Activated T-helper 1 cell treated with Interleukin-2 at 50 U/mL for 16 hours (primary cell): ENCODE results near the gene DGKI.

Experiments
- DNase-seq: peaks from one replicate; pipeline ENCODE4 v3.0.0-alpha.2; 2020; ENCODE audit warnings: low read depth

Gene DGKI

GRCh38 chr7:137652721-137653120, 194.1 kb downstream of the DGKI start:
- no peak for DNase-seq

DNA sequence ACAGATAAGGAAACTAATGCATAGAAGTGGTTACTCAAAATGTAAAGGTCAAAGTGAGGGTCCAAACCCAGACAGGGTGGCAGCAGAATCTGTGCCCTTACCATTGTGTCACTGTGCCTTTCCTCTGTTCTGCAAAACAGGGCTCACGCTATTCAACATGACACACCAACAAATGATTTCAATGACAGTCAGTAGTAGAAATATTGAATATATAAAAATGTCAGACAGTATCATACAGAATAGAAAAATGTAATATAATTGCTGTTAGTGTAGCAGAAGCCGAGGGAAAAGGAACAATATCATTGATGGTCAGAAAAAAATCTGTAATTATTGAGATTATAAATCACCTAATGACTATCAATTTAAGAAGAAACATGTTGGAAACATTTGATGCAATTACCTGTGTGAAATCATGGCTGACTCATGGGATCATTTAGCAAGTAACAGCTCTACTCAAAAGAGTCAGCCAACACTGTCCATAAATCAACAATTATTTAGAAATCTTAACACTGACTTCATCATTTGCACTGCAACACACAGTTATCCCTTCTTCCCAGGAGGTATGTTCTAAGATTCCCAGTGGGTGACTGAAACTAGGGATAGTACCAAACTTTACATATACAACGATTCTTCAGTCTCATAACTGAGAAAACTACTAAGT, 198.7 kb downstream of the DGKI start:
- no peak for DNase-seq

DNA sequence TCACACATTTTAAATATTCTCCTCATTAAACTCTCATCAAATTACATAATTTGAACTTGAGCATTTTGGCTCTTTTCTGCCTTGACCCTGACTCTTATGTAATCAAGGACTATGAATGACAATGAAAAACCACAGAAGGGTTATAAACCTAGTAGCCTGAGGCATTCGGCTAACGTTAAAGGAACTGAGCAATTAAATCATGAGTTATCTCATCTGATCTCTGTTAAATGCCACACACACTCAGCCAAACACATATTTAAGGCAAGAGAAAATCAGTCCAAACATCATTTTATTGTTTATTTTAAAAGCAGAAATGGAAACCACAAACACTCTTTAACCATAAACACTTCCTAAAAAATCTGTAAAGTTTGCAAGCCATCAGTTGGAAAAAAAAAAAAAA, 204.3 kb downstream of the DGKI start:
- no peak for DNase-seq

- no peak for DNase-seq
Observed at GRCh38 chr7:137642031-137642430, 204.7 kb downstream of the DGKI start.

DNA sequence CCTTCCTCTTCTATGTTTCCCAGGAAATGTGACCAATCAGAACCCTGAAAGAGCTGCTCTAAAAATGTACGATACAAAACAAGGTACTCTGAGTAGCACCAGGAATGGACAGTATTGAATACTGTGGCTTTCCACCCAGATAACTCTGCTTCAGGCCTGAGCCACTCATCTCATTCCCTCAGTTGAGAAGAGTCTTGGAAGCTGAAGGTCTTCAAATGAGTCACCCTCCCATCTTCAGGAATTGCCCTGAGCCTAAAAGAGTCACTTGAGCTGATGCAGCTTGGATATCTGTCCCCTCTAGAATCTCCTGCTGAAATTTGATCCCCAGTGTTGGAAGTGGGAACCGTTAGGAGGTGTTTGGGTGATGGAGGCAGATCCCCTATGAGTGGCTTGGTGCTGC, 210.4 kb downstream of the DGKI start:
- DNase-seq = no peak

- no peak for DNase-seq
Observed at GRCh38 chr7:137635874-137636273, 210.9 kb downstream of the DGKI start.

DNA sequence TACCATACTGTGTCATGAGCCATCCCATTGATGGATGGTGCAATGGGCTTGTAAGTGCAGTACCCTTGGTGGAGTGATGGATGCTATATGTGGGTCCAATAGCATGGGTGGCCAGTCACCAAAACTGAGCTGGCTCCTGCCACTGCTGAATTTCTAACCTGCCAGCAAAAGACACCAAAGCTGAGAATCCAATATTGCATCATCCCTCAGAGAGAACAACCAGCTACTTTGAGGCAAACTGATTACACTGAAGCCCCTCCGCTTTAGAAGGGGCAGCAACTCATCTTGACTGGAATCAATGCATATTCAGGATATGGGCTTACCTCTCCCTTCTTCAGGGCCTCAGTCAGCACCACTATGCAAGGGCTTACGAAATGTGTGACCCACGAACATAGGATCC, 211.6 kb downstream of the DGKI start:
- DNase-seq = no peak

DNA sequence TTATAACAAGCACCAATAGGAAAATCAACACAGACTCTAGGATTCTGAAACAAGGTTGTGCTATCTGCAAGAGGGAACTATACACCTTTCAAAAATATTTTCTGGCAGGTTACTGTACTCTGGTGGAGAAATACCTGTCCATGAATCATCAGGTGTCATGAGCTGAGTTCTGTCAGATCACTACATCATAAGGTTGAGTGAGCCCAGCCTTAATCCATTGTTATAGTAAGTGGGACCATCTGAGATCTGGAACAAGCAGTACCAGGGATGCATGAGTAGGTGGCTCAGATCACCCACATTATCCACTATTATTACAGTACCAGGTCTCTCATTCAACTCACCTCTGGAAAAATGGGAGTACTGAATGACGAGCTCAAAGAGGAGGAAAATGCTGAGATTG, 212.4 kb downstream of the DGKI start:
- DNase-seq = no peak

- DNase-seq = no peak
Observed at GRCh38 chr7:137633133-137633532, 213.6 kb downstream of the DGKI start.

DNA sequence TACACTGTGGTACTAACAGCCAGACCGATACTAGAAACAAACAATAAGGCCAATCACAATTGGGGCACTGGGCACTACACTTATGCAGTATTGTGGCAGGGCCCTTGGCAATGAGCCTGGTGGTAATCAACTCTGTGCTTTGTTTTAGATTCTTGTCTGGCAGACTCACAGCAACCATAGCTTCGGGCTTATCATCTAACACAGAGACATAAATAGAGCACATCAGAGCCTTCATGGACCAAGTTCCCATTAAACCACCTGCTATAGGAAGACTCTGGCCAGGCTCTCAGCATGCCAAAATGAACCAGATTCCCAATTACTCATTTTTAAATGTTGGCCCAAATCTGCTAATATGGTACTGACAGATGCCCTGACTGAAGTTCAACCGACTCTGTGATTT, 218.6 kb downstream of the DGKI start:
- DNase-seq = no peak

- no peak for DNase-seq
Observed at GRCh38 chr7:137626469-137627067, 220.2 kb downstream of the DGKI start.

DNA sequence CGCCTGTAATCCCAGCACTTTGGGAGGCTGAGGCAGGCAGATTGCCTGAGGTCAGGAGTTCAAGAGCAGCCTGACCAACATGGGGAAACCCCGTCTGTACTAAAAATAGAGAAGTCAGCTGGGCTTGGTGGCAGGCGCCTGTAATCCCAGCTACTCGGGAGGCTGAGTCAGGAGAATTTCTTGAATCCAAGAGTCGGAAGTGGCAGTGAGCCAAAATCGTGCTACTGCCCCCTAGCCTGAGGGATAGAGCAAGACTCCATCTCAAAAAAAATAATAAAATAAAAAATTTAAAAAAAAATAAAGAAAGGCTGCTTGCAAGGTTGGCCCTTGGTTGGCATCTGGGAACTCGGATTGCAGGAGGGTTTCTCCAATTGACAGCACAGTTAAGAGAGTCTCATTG, 221.6 kb downstream of the DGKI start:
- DNase-seq = no peak

GRCh38 chr7:137619181-137619580, 227.6 kb downstream of the DGKI start:
- no peak for DNase-seq

DNA sequence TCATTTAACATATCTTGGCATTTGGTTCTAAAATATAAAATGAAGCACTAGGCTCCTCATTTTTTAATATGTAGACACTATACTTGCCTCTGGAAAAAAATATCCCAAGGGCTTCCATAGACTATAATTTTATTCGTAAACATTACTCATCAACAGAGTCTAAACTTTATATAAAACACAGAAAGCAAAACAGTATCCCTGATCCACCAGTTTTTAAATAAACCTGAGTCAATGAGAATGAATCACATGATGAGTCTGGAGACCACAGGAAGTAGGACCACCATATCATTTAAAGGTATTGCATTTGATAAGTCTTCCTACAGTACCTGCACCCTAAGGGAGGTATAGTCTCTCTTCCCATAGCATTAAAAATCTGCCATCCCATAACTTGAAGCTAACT, 228.0 kb downstream of the DGKI start:
- DNase-seq = no peak

DNA sequence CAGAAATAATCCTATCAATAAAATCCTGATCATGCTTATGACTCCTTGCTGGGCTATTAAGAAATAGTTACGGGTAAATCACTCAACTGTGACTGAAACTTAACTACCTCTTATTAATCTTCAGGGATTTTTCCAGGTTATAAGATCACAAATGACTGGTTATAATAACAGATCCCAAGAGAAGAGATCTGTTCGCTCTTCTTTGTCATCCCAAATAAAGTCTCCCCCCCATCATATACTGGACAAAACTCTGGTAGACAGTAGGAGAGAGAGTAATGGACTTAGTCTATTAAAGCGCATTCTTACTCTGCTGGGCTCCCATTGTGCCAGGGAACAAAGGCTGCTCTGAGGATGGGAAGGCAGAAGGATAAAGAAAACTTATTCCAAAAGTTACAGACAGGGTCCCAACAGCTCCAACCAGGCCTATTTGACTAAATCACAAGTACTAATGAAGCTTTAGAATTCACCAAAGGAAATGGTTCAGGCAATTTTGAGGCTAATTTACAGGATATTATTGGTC, 233.7 kb downstream of the DGKI start:
- DNase-seq = no peak

- DNase-seq = no peak
Observed at GRCh38 chr7:137611606-137612005, 235.2 kb downstream of the DGKI start.

GRCh38 chr7:137609500-137609899, 237.3 kb downstream of the DGKI start:
- DNase-seq = no peak

DNA sequence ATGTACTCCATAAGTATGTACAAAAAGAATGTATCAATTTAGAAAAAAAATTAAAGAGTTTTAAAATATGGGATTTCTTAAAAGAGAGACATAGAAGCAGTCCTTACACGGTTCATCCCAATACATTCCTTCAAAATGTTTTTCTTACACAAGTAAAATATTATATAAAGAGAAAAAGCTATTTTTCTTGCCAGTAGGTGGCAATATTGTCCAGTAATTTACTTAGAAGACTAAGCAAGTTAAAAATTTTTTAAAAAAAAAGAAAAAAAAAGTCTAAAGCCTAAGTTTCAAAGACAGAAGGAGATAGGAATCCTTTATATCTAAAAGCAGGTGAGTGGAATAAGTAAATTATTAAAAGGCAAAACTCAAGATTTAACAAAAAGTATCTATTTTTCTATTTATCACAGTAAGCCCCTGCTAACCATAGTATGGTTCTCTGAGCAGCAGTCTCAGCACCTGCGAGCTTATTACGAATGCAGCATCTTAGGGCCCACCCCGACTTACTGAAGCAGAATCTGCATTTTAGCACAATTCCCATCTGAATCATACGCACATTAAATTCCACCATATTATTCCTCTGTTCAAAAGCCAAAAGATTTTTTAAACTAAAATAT, 240.6 kb downstream of the DGKI start:
- DNase-seq = no peak

DNA sequence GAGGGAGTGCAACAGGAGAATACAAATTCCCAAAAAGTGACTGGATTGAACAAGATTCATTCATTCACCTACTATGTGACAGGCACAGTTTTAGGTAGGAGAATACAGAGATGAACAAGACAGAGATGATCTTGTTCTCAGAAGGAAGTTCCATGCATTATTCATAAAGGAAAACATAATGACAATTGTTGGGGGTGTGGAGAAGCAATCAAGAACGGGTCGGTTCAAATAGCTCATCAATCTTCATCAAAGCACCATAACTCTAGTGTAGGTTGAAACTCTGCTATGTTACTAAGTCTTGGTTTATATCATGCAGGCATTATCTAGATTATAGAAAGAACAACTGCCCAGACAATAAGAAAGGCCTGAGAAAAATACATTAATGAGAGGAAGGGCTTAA, 243.7 kb downstream of the DGKI start:
- no peak for DNase-seq

- DNase-seq = no peak
Observed at GRCh38 chr7:137601642-137602041, 245.1 kb downstream of the DGKI start.

GRCh38 chr7:137597856-137598255, 248.9 kb downstream of the DGKI start:
- DNase-seq = no peak

DNA sequence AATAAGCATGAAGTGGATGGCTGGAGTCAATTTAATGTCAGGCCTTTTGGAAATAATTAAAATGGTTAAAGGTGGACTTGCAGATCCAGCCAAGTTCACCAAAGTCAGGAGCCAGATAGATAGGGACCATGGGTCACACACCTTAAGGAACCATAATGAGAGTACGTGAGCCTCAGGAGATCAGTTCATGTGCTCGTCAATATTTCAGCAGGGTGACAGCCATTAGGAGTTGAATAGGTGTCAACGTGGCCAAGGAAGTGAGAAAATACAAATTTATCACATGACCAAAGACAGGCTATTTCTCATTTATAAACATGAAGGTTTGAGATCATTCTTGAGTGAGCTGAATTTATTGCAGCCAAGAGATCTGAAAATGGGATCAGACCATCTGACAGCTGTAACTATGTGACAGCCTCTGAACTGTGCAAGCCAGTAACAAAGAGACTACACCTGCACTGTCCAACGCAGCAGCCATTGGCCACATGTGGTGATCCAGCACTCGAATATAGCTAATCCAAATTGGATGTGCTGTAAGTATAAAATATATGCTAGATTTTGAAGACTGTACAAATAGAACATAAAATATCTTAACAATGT, 253.6 kb downstream of the DGKI start:
- DNase-seq = no peak

GRCh38 chr7:137592232-137592896, 254.4 kb downstream of the DGKI start:
- no peak for DNase-seq
